ENCODE data around the gene MCTP1.
"Not testable (repeated sequence)": the region's sequence is repeated elsewhere in the genome, so short reads cannot be mapped to it uniquely, and the experiment has no call there.

Gene MCTP1

GRCh38 chr5:94855543-94855942 is 429.4 kb downstream of the MCTP1 start:
- no peak for DNase-seq

- DNase-seq: no peak
Observed at GRCh38 chr5:94853120-94853519, 431.8 kb downstream of the MCTP1 start.

- DNase-seq: no peak
Observed at GRCh38 chr5:94850960-94851359, 433.9 kb downstream of the MCTP1 start.

GRCh38 chr5:94849821-94850736 is 434.8 kb downstream of the MCTP1 start:
- DNase-seq: no peak

DNA sequence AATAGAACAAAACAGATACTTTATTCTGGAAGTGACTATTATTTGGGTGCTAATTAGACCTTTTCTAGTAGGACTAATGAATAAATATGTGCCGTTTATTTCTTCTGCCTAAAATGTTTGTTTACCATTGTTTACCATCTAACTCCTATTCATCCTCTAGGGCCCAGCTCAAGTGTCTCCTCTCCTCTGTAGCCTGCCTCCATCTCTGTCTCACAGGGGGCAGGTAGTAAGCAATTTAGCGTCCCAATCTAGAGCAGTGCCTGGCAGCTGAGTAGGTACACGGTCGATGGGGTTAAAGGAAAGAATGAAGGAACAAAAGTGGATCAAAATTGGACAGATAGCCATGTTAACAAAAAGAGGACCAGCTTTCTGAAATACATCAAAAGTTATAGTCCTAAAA is 435.6 kb downstream of the MCTP1 start:
- no peak for DNase-seq

DNA sequence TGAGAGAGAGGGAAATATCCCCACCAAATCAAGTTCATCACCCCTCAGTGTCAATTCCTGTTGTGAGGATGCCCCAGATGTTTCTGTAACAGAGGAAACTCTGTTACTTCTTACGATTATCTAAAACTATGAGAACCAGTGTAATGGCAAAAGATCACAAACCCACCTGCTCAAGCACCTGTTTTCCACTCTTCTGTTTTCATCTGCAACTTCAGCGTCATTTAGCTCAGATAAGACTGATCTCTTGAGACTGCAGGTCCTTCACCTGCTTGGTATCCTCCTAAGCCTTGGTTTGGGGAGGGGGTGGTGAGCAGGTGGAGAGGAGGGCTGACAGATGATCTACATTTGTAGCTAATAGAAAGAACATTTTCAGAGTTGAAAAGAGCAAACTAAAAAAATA is 437.2 kb downstream of the MCTP1 start:
- DNase-seq: no peak

GRCh38 chr5:94847019-94847418 is 437.9 kb downstream of the MCTP1 start:
- DNase-seq: no peak

- not testable (repeated sequence) for DNase-seq
Observed at GRCh38 chr5:94845696-94846095, 439.2 kb downstream of the MCTP1 start.

GRCh38 chr5:94841598-94842322 is 443.1 kb downstream of the MCTP1 start:
- no peak for DNase-seq

DNA sequence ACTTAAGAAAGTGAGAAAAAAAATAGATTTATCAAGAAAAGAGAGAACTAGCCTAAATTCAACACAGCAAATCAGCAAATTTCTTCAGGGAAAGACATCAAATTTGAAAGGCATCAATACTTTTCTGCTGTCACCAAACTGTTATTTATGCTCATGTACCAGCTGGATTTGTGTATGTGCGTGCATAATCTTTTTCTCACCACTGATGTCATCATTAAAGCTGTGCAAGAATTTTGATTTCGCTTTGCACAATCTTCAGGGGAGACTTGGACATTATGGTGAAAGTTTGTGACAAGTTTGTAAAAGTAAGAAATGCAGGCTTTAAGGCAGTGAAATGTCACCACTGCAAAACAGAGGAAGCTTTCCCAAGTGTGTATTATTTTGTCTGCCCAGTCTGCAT is 451.0 kb downstream of the MCTP1 start:
- no peak for DNase-seq

DNA sequence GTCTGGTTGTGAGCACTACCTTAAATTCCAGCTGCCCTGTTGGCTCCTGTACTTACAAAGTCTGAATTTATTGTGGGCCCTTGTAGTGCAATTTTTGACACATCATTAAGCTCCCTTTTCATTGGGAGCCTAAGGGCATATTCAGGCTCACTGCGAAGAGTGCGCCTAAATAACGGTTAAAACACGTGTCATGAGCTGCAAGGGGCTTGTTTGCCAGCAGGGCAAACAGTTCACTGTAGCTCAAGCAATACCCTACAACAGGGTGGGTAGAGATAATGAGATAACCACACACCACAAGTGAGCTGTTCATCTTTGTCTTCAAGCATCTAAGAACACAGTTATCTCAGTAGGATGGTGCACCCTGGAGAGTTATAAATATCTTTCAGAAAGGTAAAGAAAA is 452.2 kb downstream of the MCTP1 start:
- DNase-seq: no peak

DNA sequence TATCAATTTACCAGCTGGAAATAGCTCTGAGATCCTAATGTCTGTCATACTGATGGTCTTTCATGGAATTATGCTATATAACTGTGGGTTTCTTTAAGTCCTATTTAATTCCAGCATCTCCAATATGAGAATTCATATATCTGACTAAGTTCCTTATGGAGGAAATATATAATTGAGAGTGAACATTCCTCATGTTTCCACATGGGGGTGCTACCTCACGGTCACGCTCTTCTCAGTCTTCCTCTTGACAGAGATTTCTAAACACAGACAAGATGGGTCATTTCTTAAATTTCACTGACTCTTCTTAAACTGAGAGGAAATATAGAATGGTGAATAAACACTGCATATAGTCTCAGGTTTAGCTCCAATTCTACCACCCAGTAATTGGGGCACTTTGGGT is 454.4 kb downstream of the MCTP1 start:
- no peak for DNase-seq

DNA sequence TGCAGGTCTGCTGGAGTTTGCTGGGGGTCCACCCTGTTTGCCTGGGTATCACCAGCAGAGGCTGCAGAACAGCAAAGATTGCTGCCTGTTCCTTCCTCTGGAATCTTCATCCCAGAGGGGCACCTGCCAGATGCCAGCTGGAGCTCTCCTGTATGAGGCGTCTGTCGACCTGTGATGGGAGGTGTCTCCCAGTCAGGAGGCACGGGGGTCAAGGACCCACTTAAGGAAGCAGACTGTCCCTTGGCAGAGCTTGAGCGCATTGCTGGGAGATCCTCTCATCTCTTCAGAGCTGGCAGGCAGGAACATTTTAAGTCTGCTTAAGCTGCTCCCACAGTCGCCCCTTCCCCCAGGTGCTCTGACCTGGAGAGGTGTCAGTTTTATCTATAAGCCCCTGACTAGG is 456.7 kb downstream of the MCTP1 start:
- not testable (repeated sequence) for DNase-seq

DNA sequence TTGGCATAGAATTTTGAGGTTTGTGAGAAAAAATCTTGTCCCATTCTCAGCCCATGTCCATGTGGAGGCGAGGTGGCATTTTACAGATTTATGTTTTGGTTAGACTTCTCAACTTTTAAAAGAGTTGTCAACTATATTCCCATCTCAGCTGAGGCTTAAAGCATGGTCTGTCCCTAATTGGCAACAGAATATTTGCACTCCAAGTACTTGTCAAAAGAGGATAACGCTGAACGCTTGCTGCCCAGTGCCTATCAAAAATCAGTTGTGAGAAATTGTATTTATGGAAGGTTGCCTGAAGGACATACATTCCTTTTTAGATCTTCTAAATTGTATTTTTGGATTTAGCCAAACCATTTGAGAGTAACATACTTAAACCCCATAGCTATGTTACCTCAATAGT is 464.4 kb downstream of the MCTP1 start:
- DNase-seq: no peak

DNA sequence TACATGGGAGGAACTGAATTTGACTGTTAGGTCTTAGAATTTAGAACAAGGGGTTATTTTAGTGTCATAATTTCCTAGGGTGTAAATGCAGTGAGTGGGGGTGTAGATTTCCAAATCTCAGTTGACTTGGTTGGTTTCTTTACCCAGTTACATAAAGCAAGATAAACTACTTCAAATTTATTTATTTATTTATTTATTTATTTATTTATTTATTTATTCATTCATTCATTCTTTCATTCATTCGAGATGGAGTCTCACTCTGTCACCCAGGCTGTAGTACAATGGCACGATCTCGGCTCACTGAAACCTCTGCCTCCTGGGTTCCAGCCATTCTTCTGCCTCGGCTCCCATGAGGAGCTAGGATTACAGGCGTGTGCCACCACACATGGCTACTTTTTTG is 466.0 kb downstream of the MCTP1 start:
- no peak for DNase-seq

DNA sequence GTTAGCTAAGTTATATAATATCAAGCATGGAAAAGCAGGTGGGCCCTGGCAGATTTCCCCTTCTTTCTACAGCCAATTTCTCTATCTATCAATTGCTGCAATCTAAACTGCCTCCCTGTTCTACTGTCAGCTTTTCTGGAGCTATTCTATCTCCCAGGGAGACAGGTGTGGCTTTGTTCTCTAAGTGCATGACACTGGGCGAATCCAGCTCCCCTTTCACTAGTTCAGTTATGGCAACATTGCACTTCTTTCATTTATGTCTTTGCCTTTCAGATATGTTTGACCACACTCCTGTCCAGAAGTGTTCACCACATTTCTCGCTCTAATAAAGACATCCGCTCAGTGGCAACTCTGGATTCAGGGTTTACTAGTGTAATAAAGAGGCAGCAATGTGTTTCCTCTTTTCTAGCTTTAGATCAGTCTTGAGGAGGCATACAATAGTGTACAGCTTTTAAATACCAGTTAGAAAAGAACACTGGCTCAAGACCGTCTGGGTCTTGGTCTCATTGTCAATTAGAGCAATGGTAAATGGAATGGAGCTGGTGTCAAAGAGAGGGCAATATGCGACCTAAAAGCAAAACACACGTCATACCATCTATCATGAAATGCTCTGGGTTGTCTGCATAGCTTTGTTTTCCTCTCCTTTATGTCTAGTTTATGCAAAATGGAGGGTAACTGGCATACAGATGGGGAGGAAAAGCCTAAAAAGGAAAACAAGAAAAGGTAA is 469.4 kb downstream of the MCTP1 start:
- no peak for DNase-seq

DNA sequence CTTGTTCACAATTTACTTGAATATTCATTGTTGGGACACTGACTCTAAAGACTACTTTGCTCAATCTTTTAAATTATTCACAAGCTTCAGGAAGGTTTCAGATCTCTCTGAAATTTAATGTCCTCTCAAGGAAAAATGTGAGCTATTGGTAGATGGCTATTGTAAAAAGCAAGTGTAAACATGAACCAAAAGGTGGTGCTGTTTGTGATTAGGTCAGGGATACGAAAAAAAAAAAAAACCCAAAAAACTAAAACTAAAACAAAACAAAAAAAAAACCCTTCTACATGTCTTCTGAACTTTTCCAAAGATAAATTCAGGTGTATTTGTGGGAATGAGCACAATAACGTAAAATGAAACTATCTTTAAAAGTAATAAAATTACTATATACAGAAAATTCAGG is 472.7 kb downstream of the MCTP1 start:
- DNase-seq: no peak

DNA sequence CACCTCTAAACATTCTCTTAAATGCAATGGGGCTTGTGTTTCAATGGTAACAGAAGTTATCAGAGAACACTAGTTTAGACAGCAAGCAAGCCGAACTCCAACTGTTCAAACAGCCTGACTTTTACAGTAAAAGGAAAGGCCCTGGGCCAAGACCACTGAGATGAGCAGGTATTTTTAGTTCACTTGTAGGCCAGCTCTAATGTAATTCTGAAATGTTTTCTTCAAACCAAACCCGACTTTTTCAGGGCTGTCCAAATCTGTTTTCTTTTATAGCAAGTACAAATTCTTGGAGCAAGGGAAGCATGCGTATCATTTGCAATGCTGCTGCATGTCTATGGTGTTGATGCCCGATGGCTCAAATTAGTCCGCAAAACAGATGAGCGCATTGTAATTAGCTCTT is 473.6 kb downstream of the MCTP1 start:
- DNase-seq: no peak

DNA sequence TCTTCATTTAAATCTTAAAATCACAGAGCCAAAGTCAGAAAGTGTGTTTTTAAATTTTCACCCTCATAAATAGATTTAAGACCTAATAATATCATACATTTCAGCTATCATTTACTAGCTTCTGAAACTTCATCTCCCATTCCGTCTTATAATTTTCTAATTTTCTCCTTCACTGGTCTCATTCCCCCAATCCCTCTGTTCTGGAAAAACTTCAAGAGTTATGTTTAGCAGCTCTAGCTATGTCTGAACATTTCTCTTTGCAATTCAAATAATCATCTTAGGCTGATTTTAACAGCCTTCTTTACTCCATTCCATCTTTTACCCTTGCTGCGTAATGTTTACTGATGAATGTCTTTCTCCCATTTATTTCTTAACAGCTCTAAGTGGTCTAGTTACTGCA is 474.0 kb downstream of the MCTP1 start:
- no peak for DNase-seq

DNA sequence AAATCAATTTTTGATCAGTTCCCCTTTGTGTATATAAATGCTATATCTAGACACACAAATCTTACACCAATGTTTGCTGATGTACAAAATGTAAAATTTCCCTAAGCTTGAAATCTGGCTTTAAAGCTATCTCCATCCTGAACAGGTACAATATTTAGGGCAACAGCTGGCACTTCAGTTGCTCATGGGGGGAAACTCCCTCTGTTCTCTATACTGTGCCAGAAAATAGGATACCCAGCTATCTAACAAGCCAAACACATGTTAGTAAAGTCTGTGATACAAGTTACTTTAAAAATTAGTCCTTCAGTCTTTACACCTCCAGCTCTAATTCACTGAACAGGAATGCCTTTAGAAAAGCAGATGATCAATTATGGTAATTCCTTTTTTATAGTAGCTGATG is 474.6 kb downstream of the MCTP1 start:
- no peak for DNase-seq

GRCh38 chr5:94808497-94808896 is 476.4 kb downstream of the MCTP1 start:
- no peak for DNase-seq

- DNase-seq: no peak
Observed at GRCh38 chr5:94807985-94808384, 476.9 kb downstream of the MCTP1 start.

DNA sequence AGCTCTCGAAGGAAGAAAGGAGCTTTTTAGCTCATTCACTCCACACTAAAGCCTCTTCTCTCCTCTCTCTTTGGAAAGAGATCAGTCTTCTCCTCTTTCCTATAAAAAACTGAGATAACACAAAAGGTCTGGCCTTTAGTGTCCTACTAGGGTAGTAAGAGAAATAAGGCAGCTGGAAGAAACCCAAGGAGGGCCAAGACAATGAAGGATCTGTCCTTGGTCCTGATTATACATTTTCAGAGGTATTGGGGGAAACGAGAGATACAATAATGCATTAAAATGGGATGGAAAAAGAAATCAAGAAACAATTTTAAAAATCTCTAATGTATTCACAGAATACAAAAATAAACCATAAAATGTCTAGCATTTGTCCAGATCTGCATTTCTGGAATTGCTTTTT is 482.4 kb downstream of the MCTP1 start:
- DNase-seq: no peak

GRCh38 chr5:94796586-94796985 is 488.3 kb downstream of the MCTP1 start:
- no peak for DNase-seq

Measured in activated gamma-delta T cell (primary cell).